ENCODE data around the gene EXOC7. TPM values are rescaled to one million over a fixed set of nuclear protein-coding genes. Genes with fewer than 3 reads are reported as not detected.
"Not testable (repeated sequence)": the region's sequence is repeated elsewhere in the genome, so short reads cannot be mapped to it uniquely, and the experiment has no call there.

EXOC7 gene
- total RNA-seq, 4 donors from 2014 or later = 34.7 to 118 (median 109) TPM

DNA sequence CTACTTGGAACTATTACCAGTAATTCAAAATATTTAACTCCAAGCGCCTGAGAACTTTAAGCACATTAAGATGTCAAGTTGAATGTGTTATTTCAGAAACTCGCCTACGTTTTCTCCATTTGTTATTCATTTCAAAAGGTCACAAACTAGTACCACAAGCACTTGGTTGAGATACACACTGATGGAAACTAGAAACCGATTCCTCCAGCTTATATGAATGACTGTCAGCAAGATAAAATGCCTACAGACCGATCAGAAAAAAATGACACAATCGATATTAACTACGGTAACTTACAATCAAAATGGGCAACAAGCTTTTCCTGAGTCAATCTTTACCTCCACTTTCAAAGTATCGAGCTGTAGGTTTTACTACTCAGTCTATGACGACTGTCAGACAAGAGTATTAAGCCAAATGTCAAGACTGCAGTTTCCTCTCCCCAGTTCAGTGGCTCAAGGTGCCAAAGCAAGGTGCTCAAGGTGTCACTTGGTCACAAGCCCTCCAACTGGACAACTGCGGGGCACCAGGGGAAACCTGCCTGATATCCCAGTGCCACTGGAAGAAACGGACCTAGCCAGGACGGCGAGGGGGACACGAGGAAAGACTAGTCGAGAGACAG is 31.9 kb downstream of the EXOC7 start:
- intact Hi-C loops (cut with DNase I; ENCODE audit: low total_unique reads) = no loop called here
- peaks cover 27 to 29% of the 10 kb centered on the region in 2 donors for H3K27me3 ChIP-seq
- H3K4me1 ChIP-seq = peaks cover 0 to 22% of the 10 kb centered on the region in 2 donors
- no peak for TF ChIP-seq POLR2A (IDR thresholded peaks at IDR 0.05)
- TF ChIP-seq, protein P1, sequence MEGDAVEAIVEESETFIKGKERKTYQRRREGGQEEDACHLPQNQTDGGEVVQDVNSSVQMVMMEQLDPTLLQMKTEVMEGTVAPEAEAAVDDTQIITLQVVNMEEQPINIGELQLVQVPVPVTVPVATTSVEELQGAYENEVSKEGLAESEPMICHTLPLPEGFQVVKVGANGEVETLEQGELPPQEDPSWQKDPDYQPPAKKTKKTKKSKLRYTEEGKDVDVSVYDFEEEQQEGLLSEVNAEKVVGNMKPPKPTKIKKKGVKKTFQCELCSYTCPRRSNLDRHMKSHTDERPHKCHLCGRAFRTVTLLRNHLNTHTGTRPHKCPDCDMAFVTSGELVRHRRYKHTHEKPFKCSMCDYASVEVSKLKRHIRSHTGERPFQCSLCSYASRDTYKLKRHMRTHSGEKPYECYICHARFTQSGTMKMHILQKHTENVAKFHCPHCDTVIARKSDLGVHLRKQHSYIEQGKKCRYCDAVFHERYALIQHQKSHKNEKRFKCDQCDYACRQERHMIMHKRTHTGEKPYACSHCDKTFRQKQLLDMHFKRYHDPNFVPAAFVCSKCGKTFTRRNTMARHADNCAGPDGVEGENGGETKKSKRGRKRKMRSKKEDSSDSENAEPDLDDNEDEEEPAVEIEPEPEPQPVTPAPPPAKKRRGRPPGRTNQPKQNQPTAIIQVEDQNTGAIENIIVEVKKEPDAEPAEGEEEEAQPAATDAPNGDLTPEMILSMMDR (IDR thresholded peaks at IDR 0.05) = no peak
- H3K9me3 ChIP-seq = no peaks in the 10 kb centered on the region
- H3K36me3 ChIP-seq = no peaks in the 10 kb centered on the region
- peak overlapping the region; percentile 67 to 90 for H3K4me3 ChIP-seq
- H3K27ac ChIP-seq = peak overlapping the region; percentile 74 to 76
- no peak for DNase-seq

GRCh38 chr17:76065775-76066174 is 37.8 kb downstream of the EXOC7 start:
- Histone ChIP-seq H3K9me3 (no peaks in the 10 kb centered on the region), H3K27me3 (no peaks in the 10 kb centered on the region), H3K36me3 (no peaks in the 10 kb centered on the region), H3K27ac (no peak overlapping the region), H3K4me1 (peaks cover 0 to 6% of the 10 kb centered on the region in 2 donors), H3K4me3 (no peak overlapping the region)
- intact Hi-C loops (cut with DNase I; ENCODE audit: low total_unique reads) = no loop called here
- TF ChIP-seq, protein P1 (IDR thresholded peaks at IDR 0.05) = no peak
- no peak for TF ChIP-seq POLR2A (IDR thresholded peaks at IDR 0.05)
- no peak for DNase-seq

DNA sequence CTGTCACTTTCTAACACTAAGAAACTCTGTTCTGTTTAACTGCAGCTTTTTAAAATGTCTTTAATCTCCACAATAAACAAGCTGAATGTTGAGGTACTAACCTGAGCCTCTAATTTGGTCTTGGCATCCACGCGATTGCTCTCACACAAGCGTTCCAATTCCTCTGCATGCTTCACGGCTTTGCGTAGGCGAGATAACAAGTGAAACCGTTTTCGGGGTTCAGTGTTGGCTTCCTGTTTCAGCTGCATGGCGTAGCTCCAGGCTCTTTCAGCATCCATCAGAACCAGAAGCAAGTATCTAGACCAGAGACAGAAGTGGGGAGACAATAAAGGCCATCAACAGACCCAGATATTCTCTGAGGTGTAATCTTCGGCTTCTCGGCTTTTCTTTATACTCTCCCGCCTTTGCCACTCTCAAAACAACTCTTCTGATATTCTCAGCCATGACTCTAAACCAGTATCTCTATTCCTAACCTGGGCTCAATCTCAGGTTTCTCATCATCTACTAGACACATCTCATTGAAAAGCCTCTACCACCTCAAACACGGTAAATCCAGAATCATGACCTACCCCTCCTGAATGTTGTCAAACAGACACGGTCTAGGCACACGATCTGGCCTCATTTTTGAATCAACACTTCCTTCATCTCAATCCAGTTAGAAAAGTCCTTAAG is 39.6 kb downstream of the EXOC7 start:
- no peaks in the 10 kb centered on the region for H3K9me3 ChIP-seq
- intact Hi-C loops (cut with DNase I; ENCODE audit: low total_unique reads) = no loop called here
- no peaks in the 10 kb centered on the region for H3K4me1 ChIP-seq
- TF ChIP-seq, protein P1 (IDR thresholded peaks at IDR 0.05) = no peak
- TF ChIP-seq POLR2A (IDR thresholded peaks at IDR 0.05) = no peak
- DNase-seq = no peak
- H3K27ac ChIP-seq = no peak overlapping the region
- no peaks in the 10 kb centered on the region for H3K36me3 ChIP-seq
- no peak overlapping the region for H3K4me3 ChIP-seq
- no peaks in the 10 kb centered on the region for H3K27me3 ChIP-seq

DNA sequence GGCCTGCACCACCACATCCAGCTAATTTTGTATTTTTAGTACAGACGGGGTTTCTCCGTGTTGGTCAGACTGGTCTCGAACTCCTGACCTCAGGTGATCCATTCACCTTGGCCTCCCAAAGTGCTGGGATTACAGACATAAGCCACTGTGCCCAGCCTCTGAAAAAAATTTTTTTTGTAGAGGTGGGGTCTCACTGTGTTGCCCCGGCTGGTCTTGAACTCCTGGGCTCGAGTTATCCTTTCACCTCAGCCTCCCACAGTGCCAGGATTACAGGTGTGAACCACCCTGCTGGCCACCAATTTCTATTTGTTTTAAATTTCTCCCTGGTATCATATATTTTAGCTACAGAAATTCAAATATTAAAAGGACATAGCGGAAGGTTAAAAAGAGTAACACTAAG is 45.3 kb downstream of the EXOC7 start:
- not testable (repeated sequence) for H3K27me3 ChIP-seq, H3K36me3 ChIP-seq, DNase-seq

DNA sequence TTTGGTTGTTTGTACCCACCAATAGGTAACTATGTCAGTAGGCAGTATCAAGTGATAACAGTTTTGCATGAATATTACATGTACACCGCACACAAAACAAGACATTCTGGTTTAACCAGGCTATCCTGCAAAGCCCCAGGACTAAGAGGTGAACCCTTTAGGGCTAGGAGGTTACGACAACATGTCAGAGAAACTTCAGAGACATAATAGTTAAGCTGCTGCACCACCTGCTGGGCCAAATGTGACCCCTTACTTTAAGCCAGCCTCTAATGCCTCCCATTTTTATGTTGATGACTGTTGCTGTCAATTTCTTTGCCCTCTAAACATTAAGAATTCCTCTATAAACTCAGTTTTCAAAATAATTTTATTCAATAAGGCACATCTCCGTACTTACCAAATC is 46.7 kb downstream of the EXOC7 start:
- no peaks in the 10 kb centered on the region for H3K36me3 ChIP-seq
- TF ChIP-seq POLR2A (IDR thresholded peaks at IDR 0.05) = no peak
- TF ChIP-seq, protein P1 (IDR thresholded peaks at IDR 0.05) = no peak
- intact Hi-C loops (cut with DNase I; ENCODE audit: low total_unique reads) = no loop called here
- no peak for DNase-seq
- H3K4me3 ChIP-seq = no peak overlapping the region
- no peak overlapping the region for H3K27ac ChIP-seq
- no peaks in the 10 kb centered on the region for H3K27me3 ChIP-seq
- H3K9me3 ChIP-seq = no peaks in the 10 kb centered on the region
- no peaks in the 10 kb centered on the region for H3K4me1 ChIP-seq

More for the DNA sequence above, 45.3 kb downstream of the EXOC7 start:
- H3K27ac ChIP-seq; H3K4me3 ChIP-seq; H3K4me1 ChIP-seq; H3K9me3 ChIP-seq; intact Hi-C loops (cut with DNase I; ENCODE audit: low total_unique reads): not testable (repeated sequence)
